DMS153 (cell line): Measurements from ENCODE around the gene FBXO36.
"Not testable (repeated sequence)": the region's sequence is repeated elsewhere in the genome, so short reads cannot be mapped to it uniquely, and the experiment has no call there.

Experiments
- DNase-seq: peaks from one replicate; lab custom pipeline; 2025; lab: John Stamatoyannopoulos, UW

Gene FBXO36

DNA sequence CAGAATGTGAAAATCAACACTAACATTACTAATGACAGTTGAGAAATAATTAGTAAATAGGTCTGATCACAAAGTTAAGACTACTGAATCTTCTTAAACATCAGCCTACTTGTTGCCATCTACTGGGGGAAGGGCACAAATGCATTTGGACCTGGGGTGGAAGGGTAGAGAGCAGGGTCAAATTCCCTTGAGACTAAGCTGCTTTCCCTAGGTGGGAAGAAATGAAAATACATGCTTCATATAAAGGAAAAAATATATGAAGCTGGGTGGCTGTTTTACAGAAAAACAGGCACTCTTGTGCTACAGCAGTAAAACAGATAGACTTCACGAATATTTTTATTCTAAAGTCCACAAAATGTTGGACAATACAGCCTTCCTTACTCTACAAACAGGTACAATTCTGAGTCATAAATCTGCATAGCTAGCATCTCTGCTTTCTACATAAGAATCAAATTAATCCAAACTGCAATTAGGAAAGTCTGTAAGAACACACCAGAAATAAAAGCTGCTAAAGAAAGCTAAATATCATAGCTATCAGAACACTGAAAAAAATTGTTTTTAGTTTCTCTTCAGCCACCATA is 11.4 kb upstream of the FBXO36 start:
- DNase-seq = no peak

DNA sequence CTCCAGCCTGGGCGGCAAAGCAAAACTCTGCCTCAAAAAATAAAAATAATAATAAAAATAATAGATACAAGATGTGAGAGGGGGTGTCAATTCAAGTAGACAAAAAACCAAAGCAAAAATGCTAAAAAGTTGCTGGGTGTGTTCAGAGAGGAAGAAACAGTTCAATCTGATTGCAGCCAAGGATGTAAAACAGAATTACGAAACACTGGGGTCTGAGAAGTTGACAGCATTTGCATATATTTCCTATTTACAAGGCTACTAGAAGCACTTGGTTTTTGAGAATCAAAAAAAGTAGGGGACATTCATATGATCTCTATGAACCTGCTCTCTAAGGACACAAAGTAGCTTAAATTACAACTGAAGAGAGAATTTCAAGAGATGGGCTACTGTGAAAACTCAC is 8.1 kb upstream of the FBXO36 start:
- DNase-seq = no peak

DNA sequence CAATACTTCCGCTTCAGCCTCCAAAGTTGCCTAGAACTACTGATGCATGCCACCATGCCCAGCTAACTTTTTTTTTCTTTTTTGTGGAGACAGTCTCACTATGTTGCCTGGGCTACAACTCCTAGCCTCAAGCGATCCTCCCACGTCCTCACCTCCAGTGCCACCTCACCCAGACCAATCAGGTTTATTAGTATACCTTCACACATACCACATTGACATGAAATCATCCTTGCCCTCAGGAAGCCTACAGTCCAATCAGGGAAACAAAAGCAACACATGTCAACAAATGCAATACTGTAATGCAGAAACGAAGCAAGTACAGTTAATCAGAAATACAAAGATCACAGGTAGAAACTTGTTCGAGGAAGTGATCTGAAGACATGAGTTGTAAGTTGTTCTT is 4.5 kb upstream of the FBXO36 start:
- no peak for DNase-seq

DNA sequence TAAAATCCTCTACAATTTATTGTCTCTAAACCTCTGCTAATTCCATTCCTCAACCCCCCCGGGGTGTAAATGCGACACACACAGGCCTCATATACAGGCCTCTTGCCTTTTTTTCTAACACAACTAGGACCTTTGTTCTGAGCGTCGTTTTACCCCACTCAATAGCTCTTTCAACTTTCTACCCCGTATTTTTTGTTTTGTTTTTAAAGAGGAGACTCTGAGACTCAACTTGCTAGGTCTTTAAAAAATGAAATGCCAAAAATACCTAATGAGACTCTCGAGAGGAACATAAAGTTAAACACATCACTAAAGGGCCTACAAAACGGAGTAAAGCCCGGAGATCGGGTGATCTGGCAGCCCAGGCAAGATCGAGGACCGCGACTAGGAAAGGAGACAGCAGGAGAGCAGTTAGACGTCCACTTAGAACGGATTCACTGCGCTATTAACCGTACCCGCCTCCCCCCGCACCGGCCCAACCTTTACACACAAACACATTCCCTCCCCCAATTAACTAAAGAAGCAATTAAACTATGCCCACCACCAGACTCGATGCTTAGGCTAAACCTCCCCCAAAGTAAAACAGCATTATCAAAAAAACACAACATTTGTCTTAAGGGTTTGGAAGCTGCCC is 2.2 kb upstream of the FBXO36 start:
- DNase-seq = no peak

DNA sequence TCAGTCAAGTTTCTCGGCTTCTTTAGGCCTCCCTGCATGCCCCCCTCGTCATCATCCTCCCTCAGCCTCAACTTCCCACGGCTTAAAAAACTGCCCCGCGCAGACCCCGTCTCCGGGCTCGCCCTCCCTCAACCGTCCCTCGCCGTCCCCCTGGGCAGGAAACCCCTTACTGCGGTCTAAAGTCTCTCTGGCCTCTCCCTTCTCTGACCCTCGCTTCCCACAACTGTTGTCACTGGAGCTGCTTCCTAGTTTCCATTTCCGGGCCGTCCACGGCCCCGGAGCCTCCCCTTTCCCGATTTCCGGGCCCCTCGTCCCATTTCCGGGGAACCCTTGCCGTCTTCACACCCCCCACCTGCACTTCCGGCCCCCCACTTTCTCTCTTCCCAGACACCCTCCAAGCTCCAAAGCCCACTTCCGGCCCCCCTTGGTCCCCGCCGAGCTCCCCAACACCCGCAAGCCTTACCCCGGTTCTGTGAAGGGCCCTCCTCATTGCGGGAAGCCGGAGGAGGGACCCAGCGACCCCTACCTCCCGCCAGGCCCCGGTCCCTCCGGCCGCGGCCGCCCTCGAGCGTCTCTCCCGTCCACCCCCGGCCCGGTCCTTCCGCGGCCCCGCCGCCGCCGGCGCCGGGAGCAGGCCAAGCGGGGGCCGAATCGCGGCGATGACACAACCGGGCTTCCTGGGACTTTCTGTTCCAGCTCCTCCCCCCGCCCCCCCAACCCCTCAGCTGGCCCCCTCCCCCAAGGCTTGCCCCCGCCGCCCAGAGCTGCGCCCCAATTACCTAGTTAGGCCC is 1.0 kb upstream of the FBXO36 start:
- DNase-seq = peak; percentile 32

DNA sequence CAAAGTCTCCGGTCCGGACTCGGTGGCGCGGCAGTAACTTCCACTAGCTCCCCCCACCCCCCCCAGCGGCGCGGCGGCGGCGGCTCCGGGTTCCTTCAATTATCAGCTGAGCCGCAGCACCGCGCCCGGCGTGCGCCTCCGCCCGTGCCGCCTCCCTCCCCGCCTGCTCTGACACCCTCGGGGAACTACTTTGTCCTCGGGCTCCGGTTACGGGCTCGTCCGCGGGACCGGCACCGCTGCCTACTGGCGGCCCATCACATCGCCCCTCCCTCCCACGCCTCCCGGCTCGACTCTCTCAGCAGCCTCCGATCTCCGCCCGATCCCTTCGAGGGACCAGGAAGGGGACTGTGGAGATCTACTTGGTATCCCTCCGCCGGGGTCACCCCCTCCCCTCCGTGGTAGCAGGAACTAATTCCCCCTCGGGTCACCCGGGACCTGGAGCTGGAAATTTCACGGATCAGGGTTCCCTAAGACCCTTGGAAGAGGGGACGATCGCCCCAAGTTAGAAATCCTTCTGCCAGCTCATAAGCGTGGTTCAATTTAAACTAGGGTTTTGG is 333 bp upstream of the FBXO36 start, which contains the start of gene TRIP12:
Gene TRIP12, minus strand, starts transcription at position 118 of the 557 bp plus-strand sequence. CDS start 41,930 bp downstream, outside the sequence.
- peak; percentile 95 for DNase-seq

DNA sequence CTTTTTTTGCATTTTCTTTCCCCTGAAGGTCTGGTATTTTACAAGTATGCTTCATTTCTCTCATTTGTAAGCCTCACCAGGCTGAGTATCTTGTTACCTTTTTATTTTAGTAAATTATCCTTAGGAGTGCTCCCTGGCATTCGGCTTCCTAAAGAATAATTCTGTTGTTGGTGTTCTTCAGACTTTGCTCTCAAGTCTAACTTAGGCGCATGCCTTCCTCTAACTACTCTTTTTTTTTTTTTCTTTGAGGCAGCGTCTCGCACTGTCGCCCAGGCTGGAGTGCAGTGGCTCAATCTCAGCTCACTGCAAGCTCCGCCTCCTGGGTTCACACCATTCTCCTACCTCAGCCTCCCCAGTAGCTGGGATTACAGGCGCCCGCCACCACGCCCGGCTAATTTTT is 2.2 kb downstream of the FBXO36 start:
- DNase-seq = not testable (repeated sequence)

DNA sequence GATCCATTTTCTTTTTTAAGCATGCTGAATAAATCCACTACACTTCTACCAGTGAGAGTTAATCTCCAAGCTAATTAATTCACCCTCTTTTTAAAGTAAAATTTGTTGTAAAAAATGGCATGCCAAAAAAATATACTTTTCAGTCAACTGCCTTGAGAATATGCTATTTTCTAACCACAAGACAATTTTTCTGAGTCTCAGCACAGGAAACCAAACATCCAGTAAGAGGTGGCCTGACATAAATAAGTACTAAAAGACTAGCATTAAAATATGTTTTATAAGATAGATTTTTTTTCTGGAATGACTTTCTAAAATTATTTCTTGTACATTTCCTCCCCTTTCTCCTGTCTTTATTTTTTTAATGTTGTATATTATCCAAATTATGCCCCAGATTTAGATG is 2.9 kb downstream of the FBXO36 start:
- no peak for DNase-seq

DNA sequence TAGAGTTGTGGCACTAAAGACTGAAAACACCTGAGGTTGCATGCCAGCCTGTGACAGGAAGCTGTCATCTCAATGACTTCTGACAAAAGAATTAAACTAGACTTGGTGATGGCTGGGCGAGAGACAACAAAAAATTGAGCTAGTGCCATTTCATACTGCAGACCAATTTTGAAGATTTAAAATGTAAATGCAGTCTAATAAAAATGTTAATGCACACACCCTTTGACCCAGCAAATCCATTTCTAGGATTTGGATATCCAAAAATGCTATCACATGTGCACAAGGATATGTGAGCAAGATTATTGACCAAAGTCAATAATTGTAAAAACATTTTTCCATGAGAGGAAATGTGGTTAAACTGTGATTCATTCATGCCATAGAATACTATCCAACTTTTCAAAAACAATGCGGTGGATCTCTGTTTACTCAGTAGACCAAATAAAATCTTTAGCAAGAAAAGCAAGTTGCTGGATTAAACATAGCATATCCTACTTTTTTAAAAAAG is 5.6 kb downstream of the FBXO36 start:
- DNase-seq = no peak

DNA sequence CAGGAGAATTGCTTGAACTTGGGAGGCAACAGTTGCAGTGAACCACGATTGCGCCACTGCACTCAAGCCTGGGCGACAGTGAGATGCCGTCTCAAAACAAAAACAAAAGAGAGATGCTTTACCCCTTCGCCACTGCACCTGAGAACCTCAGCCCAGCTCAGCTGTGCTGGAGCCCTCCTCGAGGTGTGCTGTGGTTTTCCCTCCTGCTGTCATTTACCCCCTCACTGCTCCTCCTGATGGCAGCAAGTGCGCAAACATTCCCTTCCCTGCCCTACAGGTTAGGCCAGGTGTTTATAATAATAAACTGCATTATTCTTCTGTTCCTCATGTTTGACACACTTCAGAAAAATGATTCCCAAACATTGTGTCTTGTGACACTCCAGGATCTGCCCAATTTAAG is 8.4 kb downstream of the FBXO36 start:
- no peak for DNase-seq

DNA sequence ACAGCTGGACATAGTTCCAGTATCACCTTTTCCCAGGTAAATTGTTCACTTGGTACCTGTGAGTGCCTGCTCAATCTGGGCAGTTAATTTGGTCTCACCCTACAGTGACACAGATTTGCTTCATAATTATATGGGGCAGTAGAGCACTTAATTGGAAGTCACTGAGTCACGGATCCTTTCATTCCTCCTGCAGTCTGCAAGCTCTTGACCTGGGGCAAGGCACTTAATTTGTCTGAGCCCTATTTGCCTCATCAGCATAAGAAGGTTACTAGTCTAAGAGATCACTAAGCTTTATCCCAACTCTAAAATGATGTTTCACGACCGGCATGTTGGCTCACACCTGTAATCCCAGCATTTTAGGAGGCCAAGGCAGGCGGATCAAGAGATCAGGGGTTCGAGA is 8.9 kb downstream of the FBXO36 start:
- DNase-seq = no peak

DNA sequence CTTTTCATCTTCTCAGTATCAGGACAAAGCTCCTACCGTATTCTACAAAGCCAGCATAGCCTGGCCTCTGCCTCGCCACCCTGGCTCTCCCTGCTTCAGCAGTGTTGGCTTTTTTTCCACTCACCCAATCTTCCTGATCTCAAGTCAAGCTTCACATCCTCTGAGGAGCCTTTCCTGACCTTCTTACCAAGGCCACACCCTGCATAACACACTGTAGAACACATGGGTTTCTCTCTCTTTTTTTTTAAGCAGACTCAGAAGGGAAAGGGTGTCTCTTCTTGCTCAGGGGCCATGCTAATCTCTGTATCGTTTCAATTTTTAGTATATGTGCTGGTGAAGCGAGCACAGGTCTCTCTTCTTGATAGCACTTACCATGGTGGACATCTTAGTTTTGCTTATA is 15.2 kb downstream of the FBXO36 start:
- no peak for DNase-seq

DNA sequence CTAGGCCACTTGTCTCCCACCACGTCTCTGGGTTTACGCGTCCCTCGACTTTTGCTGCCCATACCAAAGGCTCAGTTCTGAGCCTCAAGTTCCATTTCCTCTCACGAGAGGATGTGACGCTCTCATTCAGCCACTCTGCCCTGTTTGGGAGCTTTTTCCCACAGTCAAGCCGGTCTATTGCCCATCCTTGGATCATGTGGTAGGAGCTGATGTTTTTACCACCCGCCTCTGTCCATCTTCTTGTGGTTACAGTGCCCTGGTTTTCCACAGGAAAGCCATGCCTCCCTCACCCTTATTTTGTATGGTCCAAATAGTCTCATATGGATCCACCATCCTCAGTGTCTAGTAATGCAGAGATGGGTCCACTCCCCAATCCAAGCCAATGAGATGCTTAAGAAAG is 20.4 kb downstream of the FBXO36 start:
- DNase-seq = no peak

DNA sequence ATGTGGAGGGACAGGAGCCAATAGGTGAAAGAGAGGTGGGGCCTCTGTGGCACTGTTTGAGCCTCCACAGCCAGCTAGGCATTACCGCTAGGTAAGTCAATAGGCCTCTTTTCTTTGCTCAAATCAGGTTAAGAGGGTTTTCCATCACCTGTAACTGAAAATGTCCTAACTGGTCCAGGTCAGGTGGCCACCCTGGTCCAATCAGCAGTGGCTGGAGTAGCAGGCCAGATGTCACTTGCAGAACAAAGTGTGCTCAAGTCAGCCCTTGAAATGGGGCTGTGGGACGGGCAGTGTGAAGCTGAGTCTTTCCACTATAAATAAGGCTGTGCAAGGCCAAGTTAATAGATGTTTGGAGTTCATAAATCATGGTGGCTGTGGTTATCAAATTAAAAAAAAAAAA is 20.9 kb downstream of the FBXO36 start:
- DNase-seq = no peak

DNA sequence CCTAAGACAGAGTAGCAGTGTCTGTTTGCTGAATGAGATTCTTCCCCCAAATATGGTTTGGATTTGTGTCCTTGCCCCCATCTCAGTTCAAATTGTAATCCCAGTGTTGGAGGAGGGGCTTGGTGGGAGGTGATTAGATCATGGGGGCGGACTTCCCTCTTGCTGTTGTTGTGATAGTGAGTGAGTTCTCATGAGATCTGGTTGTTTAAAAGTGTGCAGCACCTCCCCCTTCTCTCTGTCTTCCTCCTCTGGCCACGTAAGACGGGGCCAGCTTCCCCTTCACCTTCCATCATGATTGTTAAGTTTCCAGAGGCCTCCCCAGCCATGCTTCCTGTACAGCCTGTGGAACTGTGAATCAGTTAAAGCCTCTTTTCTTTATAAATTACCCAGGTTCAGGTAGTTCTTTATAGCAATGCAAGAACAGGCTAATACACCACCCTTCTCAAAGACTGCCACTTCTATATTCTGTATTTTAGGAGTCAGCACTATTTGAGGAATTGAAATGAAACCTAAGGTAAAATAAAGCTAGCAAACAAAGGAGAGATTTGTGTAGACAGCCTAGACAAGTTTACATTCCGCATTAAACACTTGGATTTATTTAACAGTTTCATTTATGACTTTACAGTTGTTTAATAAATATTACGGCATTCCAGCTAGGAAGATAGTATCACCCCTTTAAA is 21.6 kb downstream of the FBXO36 start:
- DNase-seq = no peak

DNA sequence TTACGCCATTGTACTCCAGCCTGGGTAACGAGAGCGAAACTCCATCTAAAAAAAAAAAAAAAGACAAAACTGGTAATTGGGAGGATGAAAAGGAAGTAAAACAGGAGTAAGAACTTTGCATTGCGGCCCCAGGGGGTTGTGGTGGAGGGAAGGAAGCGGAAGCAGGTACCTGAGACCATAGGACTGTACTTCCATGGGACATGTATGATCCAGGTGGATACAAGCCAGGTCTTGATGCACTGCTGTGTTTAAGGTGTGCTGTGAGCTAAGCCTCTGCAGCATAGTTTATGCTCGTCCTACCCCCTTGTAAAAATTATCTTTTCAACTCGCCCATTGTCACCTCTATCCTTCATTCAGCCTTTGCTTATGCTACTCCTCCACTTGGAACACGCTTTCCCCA is 23.7 kb downstream of the FBXO36 start:
- DNase-seq = no peak

DNA sequence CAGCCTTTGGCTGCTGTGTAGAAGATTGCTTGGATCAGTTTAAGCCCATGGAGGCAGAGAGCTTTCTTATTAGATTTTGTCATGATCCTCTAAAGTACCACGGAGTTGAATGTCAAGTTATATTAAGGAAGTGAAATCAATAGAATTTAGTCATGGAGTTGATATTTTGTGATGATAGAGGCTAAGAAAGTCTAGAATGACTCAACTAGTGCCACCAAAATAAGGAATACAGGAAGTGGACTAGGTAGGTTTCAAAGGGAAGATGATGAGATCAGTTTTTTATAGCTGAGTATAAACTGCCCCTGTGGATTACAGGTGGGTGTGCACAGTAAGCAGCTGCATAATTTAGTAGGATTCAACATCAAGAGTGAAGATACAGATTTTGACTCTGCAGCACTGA is 25.2 kb downstream of the FBXO36 start:
- no peak for DNase-seq

DNA sequence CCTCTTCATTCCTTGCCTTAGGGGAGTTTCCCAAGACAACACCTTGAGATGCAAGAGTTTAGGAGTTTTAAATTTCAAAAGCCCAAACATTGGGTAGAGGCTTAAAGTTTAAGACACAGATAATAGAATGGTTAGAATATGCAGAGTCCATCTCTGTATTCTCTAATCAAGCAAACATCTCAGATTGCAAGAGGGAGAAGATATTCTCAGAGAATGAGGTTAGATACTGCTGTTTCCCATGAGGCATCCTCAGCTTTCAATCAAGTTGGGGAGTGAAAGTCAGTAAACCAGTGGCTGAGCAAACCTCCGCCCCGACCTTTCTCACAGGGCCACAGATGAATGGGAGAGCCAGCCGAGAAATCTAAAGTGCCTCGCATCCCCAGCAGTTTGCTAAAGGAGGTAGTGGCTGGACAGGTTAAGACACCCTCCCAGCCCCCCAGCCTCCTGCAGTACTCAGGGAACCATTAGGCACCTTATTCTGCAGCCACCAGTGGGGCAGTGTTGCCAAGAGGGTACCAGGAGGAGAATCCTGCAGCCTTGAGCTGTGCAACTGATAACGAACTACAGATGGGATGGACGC is 30.0 kb downstream of the FBXO36 start:
- no peak for DNase-seq

DNA sequence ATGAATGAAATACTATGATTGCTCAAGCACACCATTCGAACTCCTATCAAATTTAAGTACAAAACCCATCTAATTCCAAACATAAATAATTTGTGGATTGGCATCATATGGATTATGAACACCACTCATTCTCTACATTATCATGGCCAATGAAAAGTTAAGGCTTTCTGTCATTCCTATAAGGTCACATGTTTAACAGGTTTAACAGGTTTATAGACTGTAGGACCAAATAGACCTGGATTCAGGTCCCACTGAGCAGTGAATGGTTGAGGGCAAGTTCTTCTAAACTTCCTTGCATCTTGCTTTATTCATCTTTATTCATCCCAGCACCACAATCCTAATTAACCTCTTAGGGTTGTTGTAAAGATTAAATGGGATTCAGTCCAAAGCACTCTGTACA is 33.4 kb downstream of the FBXO36 start:
- no peak for DNase-seq

DNA sequence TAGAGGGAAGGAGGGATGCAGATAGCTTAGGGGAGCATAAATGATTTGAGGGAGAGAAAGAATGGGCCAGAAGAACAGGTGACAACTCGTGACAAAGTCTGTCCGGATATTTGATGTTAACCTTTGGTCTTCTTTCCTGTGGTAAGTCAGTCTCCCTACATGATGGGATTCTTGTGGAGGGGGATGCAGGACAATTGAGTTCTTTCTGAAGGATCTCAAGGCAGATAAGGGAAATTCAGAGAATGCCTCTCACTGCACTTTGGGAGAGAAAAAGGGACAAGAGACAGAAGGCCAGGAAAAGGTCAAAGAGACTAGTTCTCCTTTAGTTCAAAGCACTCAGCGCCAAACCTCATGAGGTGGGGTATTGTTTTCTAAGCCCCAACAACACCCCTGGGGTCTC is 34.2 kb downstream of the FBXO36 start:
- DNase-seq = no peak

DNA sequence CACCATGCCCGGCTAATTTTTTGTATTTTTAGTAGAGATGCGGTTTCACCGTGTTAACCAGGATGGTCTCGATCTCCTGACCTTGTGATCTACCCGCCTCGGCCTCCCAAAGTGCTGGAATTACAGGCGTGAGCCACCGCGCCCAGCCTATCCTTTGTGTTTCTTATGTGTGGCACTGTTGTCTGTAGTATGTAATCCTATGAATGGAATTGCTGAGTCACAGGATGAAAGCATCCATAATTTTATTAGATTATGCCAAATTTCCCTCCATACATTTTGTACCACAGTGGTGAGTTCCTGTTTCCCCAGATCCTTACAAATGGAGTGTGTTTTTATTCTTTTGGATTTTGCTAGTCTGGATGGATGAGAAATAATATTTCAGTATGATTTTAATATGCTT is 41.3 kb downstream of the FBXO36 start:
- DNase-seq = not testable (repeated sequence)

DNA sequence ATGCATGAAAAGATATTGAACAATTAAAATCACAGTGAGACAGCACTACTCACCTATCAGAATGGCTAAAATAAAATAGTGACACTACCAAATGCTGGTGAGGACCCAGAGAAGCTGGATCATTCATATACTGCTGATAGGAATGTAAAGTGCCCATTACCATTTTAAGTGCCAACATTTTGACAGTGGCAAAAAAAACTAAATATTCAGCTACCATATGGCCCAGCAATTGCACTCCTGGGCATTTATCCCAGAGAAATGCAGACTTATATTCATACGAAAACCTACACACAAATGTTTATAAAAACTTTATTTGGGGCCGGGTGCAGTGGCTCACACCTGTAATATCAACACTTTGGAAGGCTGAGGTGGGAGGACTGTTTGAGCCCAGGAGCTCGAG is 47.6 kb downstream of the FBXO36 start:
- no peak for DNase-seq
